GM13977 (cell line): ENCODE data around the gene TPPP2.

Source experiments
- DNase-seq: peaks from one replicate; pipeline ENCODE4 v3.0.0; 2012; ENCODE audit warnings: low spot score
- in situ Hi-C: fragments of 300-500 bp; cut with MboI; formaldehyde crosslinking; loops from one replicate; pipeline ENCODE4 v1.12.0; 2022; ENCODE audit warnings: low sequenced_read_pairs, low pct_unique_long_range_greater_than_20kb, mixed read lengths, inconsistent platforms; ENCODE audit not compliant: unreplicated experiment
- TF ChIP-seq, protein P1 (sequence below): IDR thresholded peaks from 2 replicates; pipeline ENCODE4 v1.5.1; 2012; ENCODE audit warnings: mild to moderate bottlenecking, control low read depth; ENCODE audit not compliant: insufficient read depth; ENCODE audit errors: extremely low read depth, missing control alignments

The TPPP2 gene

GRCh38 chr14:21057803-21058675 lies 28.0 kb downstream of the TPPP2 start, which contains the start of gene RNASE8:
TSS of gene RNASE8 (plus strand) at chr14:21057822. CDS start at chr14:21057893, 71 bp downstream.
- TF ChIP-seq, protein P1, sequence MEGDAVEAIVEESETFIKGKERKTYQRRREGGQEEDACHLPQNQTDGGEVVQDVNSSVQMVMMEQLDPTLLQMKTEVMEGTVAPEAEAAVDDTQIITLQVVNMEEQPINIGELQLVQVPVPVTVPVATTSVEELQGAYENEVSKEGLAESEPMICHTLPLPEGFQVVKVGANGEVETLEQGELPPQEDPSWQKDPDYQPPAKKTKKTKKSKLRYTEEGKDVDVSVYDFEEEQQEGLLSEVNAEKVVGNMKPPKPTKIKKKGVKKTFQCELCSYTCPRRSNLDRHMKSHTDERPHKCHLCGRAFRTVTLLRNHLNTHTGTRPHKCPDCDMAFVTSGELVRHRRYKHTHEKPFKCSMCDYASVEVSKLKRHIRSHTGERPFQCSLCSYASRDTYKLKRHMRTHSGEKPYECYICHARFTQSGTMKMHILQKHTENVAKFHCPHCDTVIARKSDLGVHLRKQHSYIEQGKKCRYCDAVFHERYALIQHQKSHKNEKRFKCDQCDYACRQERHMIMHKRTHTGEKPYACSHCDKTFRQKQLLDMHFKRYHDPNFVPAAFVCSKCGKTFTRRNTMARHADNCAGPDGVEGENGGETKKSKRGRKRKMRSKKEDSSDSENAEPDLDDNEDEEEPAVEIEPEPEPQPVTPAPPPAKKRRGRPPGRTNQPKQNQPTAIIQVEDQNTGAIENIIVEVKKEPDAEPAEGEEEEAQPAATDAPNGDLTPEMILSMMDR: no peak
- no peak for DNase-seq
- in situ Hi-C loops: no loop called here

GRCh38 chr14:21058903-21059302 lies 28.9 kb downstream of the TPPP2 start:
- TF ChIP-seq, protein P1: no peak

GRCh38 chr14:21059842-21060613 lies 30.0 kb downstream of the TPPP2 start:
- in situ Hi-C loops: no loop called here
- DNase-seq: no peak
- TF ChIP-seq, protein P1: no peak

More at GRCh38 chr14:21058903-21059302, 28.9 kb downstream of the TPPP2 start:
- no peak for DNase-seq
- in situ Hi-C loops: no loop called here

- in situ Hi-C loops: no loop called here
- TF ChIP-seq, protein P1: no peak
- no peak for DNase-seq
These were observed 30.8 kb downstream of the TPPP2 start for GRCh38 chr14:21060614-21061346.

DNA sequence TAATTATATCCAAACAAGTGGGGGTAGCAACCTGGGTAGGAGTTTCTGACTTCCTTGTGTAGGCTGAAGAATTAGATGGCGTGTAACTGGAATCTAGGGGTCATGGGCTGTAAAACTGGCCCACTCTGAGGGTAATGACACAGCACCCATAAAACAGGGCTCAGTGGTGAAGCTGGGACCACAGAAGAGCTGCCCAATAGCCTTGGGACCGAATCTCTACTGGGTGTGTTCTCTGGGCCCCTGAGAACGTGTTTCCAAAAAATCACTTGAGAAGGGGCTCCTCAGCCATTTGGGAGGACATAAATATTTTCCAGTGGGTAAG lies 31.3 kb downstream of the TPPP2 start:
- no peak for DNase-seq
- in situ Hi-C loops: no loop called here
- TF ChIP-seq, protein P1: no peak

- in situ Hi-C loops: no loop called here
- no peak for DNase-seq
- TF ChIP-seq, protein P1: no peak
These were observed 33.5 kb downstream of the TPPP2 start for GRCh38 chr14:21063479-21063878.
